ENCODE data around the gene SHPK.
"Not testable (repeated sequence)": the region's sequence is repeated elsewhere in the genome, so short reads cannot be mapped to it uniquely, and the experiment has no call there.

Gene SHPK

DNA sequence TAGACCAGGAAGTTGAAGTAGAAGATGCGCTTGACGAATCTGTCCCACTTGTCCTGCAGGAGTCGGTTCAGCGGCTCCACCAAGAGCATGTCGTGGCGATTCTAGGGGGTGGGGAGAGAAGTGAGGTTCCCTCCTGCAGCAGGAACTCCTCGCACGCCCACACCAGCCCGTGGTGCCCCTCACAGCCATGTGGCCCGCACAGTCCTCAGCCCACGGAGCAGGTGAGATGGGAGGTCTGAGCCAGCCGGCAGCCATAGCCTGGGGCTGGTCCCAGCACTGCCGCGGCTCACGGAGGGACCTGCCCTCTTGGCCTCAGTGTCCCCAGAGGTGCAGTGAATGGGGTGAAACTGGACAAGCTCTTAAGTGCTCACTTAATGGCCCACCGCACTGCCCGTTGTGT lies 50.2 kb downstream of the SHPK start:
- no peak for DNase-seq (ENCODE audit: low spot score)

DNA sequence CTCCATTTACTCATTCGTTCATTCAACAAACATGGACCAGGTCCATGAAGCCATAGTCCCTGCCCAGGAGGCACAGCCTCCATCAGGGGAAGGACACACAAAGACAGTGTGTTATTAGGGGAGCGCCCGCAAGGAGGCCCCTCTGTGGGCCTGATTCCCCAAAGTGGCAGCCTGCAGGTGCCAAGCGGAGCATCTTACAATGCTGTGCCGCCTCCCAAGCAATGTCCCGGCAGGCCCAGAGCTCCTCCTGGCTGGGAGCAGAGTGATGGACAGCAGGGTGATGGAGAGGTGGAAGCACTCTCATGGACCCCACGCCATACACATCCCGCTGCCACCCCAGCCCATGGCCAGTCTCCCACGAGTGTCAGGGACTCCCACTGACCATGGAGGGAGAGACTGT lies 52.6 kb downstream of the SHPK start:
- no peak for DNase-seq (ENCODE audit: low spot score)

DNA sequence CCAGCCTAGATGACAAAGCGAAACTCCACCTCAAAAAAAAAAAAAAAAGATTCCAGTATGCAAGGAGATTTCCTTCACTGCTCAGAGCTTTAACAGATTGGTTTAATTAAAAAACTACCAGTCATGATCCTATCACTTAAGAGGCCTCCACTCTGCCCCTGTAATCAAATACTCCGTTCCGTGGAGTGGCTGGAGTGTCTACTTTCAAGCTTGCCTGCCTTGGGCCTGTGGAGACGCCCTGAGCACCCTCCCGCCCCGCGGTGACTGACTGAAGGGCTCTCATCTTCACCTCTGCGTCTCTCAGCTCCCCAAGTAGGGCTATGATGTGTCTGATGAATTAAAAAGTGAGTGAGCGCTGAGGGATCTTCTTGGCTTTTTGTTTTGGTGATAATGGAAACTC lies 53.1 kb downstream of the SHPK start:
- no peak for DNase-seq (ENCODE audit: low spot score)

DNA sequence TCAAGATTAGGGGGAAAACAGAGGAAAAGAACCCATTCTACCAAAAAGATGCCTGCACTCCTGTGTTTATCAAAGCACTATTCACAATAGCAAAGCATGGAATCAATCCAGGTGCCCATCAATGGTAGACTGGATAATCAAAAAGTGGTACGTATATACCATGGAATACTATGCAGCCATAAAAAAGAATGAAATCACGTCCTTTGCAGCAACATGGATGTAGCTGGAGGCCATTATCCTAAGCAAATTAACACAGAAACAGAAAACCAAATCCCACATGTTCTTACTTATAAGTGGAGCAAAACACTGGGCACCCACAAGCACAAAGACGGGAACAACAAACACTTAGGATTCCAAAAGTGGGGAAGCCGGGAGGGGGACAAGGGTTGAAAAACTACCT lies 57.4 kb downstream of the SHPK start:
- DNase-seq (ENCODE audit: low spot score) = not testable (repeated sequence)

DNA sequence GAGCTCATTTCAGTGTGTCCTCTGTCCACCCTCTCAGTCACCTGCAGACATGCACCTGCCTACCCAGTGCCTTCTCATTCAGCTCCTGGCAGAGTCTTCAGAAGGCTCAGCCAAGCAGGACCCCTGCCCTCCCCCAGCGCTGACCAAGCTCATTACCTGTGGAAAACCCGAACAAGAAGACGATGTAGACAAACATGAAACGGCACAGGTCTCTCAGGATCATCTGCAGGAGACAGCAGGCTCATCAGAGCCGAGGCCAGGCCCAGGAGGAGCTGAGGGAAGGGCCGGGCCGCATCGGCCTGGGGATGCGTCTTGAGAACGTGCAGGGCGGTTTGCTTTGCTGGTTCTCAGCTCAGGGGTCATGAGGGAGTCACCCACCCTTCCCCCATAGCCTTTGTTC lies 59.1 kb downstream of the SHPK start:
- DNase-seq (ENCODE audit: low spot score) = no peak

DNA sequence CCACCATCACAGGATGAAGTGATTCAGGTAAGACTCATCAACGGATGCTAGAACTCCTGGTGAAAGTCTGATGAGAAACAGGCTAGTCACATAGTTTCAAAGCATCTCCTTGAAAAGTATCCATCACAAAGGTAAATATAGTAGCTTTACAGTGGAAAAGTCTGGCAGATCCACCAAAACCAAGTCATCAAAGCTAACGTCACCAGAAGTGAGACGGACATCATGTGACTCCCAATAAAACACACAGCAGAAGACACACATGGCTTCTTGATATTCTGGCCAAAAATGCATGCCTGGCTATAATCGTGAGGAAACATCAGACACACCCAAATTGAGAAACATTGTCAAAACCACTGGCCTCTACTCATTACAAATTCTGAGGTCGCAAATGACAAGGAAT lies 60.5 kb downstream of the SHPK start:
- DNase-seq (ENCODE audit: low spot score) = no peak

DNA sequence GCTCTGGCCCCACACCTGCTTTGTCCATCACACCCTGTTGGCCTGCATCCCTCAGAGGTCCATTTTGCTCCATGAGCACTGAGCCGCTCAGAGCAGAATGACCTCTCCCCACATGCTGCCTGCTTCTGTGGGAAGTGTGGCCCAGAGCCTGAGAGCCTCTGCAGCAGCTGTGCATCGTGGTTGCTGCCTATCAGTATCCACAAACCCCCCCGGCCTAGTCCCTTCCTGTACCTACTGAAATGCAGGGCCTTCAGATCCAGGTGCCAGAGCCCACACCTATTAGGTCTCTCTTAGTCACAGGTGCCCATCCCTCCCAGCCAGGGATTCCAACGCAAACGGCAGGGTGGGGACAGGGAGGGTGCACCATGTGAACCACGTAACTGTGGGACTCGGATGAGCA lies 61.8 kb downstream of the SHPK start:
- DNase-seq (ENCODE audit: low spot score) = no peak

DNA sequence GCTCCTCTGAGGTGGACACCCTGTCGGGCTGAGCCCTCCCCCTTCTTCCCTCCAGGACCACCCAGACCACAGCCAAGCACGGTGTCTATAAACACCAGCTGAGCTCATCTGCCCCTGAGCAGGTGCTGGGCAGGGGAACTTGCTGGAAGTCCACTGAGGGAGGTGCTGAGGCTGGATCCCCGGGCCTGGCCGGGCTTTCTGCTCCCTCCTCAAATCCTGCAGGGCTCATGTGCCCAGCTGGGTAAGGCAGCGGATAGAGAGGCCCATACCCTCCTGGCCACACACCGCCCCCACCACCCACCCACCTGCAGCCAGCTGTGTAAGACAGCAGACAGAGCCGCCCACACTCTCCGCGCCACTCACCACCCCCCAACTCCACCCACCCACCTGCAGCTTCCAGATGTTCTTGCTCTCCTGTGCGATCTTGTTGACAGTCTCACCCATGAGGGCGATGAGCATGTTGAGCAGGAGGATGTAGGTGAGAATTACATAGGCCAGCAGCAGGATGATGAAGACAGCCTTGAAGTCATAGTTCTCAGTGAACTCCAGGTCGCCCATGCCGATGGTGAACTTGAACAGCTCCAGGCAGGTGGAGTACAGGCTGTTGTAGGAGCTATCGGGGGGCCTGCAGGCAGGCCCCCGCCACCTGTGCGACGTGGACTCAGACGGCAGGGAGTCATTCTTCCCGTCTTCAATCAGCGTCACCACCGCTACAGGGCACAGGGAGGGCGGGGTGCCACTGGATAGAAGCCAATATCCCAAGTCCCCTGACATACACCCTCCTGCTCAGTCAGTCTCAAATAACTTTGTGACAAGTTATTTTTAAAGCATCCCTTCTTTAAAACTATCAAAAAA lies 62.6 kb downstream of the SHPK start:
- peak; percentile 40 for DNase-seq (ENCODE audit: low spot score)

DNA sequence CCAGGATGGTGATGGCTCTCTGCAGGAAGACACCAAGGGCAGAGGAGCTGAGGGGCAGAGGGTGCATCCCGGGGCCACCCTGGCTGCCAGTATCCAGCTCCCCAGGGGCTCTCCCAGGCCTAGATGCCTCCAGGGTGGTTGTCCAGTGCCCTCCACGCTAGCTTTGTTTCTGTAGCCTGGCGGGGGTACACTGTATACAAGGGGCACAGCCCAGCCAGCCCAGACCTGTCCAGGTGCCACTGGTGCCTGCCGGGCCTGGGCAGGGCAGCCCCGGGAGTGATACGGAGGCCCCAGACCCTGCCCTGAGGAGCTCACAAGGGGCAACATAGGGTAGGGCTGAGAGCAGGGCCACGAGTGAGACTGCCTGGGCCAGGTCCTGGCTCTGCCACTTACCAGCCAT lies 63.8 kb downstream of the SHPK start:
- no peak for DNase-seq (ENCODE audit: low spot score)

DNA sequence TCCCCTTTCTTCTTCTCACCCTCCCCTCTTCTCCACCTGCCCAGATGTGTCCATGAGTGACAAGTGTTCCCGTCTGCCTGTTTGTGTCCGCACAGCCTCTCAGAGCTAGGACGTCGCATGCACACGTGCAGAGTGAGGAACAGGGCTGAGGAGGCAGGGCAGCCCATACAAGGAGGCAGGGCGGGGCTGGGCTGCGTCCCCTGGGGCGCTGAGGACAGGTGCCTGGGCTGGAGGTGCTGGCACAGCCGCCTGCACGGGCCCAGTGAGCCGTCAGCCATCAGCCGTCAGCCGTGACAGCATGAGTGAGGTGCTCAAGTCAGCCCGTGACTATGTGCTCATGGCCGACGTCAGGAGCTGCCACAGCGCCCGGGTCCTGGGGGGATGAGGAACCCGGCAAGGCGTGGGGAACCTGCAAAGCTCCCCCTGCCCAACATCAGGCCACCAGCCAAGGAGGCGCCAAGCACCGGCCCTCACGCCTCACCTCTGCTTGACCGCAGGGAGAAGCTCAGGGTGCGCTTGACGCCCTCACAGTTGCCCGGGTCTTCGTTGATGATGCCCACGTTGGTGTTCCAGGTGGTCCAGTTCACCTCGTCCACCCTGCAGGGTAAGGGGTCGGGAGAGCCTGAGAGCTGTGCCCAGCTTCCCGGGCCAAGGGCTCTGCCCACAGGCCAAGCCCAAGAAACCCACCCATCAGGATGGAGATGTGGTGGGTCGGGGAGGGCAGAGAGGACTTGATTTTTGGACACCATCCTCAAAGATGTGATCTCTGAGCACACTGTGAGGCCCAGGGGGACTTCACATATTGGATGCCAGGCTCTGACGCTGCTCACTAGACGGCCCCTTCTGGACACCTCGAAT lies 64.8 kb downstream of the SHPK start:
- DNase-seq (ENCODE audit: low spot score) = no peak

DNA sequence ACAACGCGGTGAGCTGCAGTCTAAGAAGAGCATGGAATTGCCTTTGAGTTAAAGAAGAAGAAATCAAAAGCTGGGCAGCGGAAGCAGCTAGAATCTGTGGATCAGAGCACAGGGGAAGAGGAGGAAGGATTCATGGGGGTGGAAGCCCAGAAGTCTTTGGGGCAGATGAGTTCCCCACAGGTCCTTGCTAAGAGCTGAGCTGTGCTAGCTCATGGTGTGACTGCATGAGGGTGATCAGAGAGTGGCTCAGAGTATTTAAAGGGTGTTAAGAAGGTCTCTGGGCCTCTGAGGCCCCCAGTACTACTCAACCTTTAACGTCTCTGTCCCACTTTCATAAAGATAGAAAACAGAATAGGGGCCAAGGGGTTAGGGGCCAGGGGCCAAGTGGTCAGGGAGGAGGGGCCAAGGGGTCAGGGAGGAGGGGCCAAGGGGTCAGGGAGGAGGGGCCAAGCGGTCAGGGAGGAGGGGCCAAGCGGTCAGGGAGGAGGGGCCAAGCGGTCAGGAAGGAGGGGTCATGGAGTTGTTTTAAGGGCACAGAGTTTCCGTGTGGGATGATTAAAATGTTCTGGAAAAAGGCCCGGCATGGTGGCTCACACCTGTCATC lies 66.4 kb downstream of the SHPK start:
- no peak for DNase-seq (ENCODE audit: low spot score)

DNA sequence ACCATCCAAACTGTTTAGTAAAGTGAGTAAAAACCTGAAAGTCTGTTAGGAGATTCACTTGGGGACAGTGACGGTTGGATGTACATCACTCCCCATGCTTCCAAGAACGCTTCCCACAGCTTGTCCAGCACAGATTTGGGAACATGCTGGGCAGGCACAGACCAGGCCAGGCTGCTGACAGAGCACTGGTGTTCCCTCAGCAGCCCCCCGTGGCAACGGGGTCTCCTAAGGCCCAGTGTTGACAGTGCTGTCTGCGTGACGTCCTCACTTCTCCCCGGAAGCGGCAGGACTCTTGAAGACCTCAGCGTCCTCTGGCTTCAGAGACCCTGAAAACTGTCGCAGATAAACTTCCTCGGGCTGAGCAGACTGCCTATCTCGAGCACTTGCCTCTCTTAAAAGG lies 69.5 kb downstream of the SHPK start:
- no peak for DNase-seq (ENCODE audit: low spot score)

DNA sequence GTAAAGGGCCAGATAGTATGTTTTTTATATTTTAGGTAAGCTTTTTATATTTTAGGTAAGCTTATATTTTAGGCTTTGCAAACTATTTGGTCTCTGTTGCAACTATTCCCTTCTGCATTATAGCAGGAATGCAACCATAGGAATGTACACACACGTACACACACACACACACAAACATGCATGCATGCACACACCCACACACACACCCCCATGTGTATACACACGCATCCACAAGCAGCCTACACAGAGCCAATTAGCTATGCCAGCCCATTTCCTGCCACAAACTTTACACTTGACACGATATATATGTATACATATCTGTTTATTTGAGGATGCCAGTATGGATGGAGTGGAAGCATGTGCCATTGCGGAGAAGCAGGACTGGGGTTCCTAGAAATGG lies 70.9 kb downstream of the SHPK start:
- no peak for DNase-seq (ENCODE audit: low spot score)

DNA sequence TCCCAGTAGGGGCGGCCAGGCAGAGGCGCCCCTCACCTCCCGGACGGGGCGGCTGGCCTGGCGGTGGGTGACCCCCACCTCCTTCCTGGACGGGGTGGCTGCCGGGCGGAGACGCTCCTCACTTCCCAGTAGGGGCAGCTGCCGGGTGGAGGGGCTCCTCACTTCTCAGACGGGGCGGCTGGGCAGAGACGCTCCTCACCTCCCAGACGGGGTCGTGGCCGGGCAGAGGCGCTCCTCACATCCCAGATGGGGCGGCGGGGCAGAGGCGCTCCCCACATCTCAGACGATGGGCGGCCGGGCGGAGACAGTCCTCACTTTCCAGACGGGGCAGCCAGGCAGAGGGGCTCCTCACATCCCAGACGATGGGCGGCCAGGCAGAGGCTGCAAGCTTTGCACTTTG lies 71.8 kb downstream of the SHPK start:
- not testable (repeated sequence) for DNase-seq (ENCODE audit: low spot score)

DNA sequence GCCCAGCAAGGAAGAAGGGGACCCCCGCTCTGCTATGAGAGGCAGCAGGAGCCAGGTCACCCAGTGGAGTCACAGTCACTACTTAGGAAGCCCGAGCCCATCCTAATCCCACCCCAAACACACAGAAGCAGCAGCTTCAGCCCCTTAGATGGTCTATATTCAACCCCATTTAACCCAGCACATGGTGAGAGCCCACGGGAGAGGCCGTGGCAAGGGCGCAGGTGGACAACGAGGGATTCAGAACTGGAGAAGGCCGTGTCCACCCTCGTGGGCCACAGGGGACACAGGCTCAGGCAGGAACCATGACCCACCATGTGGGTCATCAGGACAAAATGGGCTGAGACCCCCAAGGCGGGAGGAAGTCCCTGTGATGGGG lies 76.8 kb downstream of the SHPK start:
- no peak for DNase-seq (ENCODE audit: low spot score)

DNA sequence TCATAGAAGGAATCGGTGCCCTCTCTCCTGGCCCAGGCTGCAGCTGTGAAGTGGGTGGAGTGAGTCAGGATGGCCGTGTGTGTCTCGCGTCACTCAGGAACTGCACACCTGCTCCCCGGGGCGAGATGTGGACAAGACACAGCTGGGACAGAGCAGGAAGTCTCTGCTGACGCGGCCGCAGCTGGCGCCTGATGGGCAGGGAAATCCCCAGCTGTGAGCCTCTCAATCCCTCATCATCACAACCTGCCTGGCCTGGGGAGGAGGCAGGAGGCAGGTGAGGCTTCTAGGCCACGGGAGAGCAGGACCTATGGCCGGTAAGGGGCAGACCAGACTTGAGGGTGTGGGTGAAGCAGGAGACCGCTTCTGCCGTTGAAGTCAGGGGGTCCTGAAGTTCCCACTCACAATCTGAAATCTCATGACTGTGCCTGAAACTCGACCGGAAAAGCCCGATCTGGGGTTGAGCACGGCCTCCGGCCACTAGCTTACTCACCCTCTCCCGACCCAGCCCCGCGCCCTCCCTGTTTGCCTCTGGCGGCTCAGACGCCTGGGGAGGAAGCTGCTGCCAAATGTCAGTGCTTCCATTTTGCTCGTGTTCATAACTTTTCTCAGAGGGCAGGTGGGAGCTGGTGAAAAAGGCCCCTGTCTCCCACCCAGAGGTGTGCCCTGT lies 77.3 kb downstream of the SHPK start:
- peak; percentile 74 for DNase-seq (ENCODE audit: low spot score)

Data from NAMALWA (cell line).